ENCODE results near the gene PPP6R3.
"Not testable (repeated sequence)": the region's sequence is repeated elsewhere in the genome, so short reads cannot be mapped to it uniquely, and the experiment has no call there.

PPP6R3 gene

GRCh38 chr11:68635883-68636282 is 175.3 kb downstream of the PPP6R3 start:
- not testable (repeated sequence) for H3K4me2 ChIP-seq; H4K20me1 ChIP-seq (ENCODE audit: insufficient read depth); H3K27ac ChIP-seq; H3K9ac ChIP-seq; H3K79me2 ChIP-seq (ENCODE audit: insufficient read depth, low read depth); H3K4me3 ChIP-seq (IDR thresholded peaks at IDR 0.05; ENCODE audit: insufficient read depth, low read depth, low read length); H3K27me3 ChIP-seq (ENCODE audit: insufficient read depth, low read depth); H3K4me1 ChIP-seq (ENCODE audit: low read depth, poor library complexity, severe bottlenecking); H2AFZ ChIP-seq (ENCODE audit: low read depth); H3K36me3 ChIP-seq (ENCODE audit: insufficient read depth)

DNA sequence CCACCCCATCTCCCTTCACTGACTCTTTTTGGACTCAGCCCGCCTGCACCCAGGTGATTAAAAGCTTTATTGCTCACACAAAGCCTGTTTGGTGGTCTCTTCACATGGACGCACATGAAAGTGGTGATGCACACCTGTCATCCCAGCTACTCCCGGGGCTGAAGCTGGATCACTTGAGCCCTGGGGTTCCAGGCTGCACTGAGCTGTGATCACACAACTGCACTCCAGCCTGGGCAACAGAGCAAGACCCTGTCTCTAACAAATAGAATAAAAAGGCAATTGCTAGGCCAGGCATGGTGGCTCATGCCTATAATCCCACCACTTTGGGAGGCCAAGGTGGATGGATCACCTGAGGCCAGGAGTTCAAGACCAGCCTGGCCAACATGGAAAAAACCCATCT is 178.8 kb downstream of the PPP6R3 start:
- not testable (repeated sequence) for H2AFZ ChIP-seq (ENCODE audit: low read depth); H3K27me3 ChIP-seq (ENCODE audit: insufficient read depth, low read depth); H3K36me3 ChIP-seq (ENCODE audit: insufficient read depth); H3K4me1 ChIP-seq (ENCODE audit: low read depth, poor library complexity, severe bottlenecking); H3K4me2 ChIP-seq; H3K27ac ChIP-seq; H3K79me2 ChIP-seq (ENCODE audit: insufficient read depth, low read depth); H4K20me1 ChIP-seq (ENCODE audit: insufficient read depth); H3K4me3 ChIP-seq (IDR thresholded peaks at IDR 0.05; ENCODE audit: insufficient read depth, low read depth, low read length); H3K9ac ChIP-seq

DNA sequence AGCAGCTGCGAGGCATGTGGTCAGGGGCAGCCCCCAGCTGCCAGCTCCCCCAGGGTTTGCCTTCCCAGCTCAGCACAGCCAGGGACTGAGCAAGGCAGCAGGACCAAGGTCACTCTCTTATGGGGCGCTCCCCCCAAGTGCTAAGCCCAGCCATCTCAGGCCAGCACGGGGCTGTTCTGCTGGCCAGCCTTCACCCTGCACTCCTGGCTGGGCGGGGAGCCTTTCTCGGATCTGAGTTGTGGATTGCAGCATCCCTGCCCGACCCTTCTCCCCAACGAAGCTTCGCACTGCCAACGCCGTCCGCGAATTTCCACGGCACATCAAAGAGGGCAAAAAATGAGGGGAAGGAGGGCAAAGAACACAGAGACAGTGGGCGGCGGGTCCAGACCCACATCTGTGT is 181.3 kb downstream of the PPP6R3 start:
- no peak for TF ChIP-seq CTCF (conservative IDR thresholded peaks at IDR 0.05; ENCODE audit: low read depth, low read length)
- Histone ChIP-seq H4K20me1 (ENCODE audit: insufficient read depth) (no peaks in the 10 kb centered on the region), H3K4me3 (IDR thresholded peaks at IDR 0.05; ENCODE audit: insufficient read depth, low read depth, low read length) (no peak overlapping the region), H3K9ac (no peak overlapping the region), H3K36me3 (ENCODE audit: insufficient read depth) (no peaks in the 10 kb centered on the region), H3K4me1 (ENCODE audit: low read depth, poor library complexity, severe bottlenecking) (no peaks in the 10 kb centered on the region), H2AFZ (ENCODE audit: low read depth) (no peak overlapping the region), H3K4me2 (no peak overlapping the region), H3K27ac (no peak overlapping the region), H3K27me3 (ENCODE audit: insufficient read depth, low read depth) (peaks cover 5% of the 10 kb centered on the region; the same call in 1 of the 2 replicates), H3K79me2 (ENCODE audit: insufficient read depth, low read depth) (no peaks in the 10 kb centered on the region)

DNA sequence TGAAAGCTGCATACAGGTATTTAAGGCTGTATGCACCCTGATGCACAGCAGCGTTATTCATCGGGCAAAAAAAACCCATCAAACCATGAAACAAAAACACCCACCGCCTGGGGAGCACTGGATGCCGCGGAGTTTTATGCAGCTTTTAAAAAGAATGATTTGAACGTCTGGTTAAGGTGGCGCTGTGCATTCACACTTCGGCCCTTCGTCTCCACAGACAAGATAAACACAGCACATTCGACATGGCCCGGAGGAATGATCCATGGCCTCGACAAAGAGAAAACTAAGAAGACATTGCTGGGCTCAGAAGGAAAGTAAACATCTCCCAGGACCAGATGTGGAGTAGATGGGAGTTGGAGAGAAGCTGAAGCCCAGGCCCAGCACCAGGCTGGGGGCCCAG is 183.0 kb downstream of the PPP6R3 start:
- Histone ChIP-seq H3K36me3 (ENCODE audit: insufficient read depth) (no peaks in the 10 kb centered on the region), H3K27ac (no peak overlapping the region), H3K4me1 (ENCODE audit: low read depth, poor library complexity, severe bottlenecking) (no peaks in the 10 kb centered on the region), H3K4me3 (IDR thresholded peaks at IDR 0.05; ENCODE audit: insufficient read depth, low read depth, low read length) (no peak overlapping the region), H4K20me1 (ENCODE audit: insufficient read depth) (no peaks in the 10 kb centered on the region), H2AFZ (ENCODE audit: low read depth) (no peak overlapping the region), H3K9ac (no peak overlapping the region), H3K79me2 (ENCODE audit: insufficient read depth, low read depth) (no peaks in the 10 kb centered on the region), H3K4me2 (no peak overlapping the region), H3K27me3 (ENCODE audit: insufficient read depth, low read depth) (peaks cover 5% of the 10 kb centered on the region; the same call in 1 of the 2 replicates)
- no peak for TF ChIP-seq CTCF (conservative IDR thresholded peaks at IDR 0.05; ENCODE audit: low read depth, low read length)

- H3K27ac ChIP-seq: no peak overlapping the region
- H3K36me3 ChIP-seq (ENCODE audit: insufficient read depth): no peaks in the 10 kb centered on the region
- H3K79me2 ChIP-seq (ENCODE audit: insufficient read depth, low read depth): no peaks in the 10 kb centered on the region
- H3K4me3 ChIP-seq (IDR thresholded peaks at IDR 0.05; ENCODE audit: insufficient read depth, low read depth, low read length): no peak overlapping the region
- H3K27me3 ChIP-seq (ENCODE audit: insufficient read depth, low read depth): peaks cover 3% of the 10 kb centered on the region; the same call in 1 of the 2 replicates
- H3K4me1 ChIP-seq (ENCODE audit: low read depth, poor library complexity, severe bottlenecking): no peaks in the 10 kb centered on the region
- H2AFZ ChIP-seq (ENCODE audit: low read depth): no peak overlapping the region
- no peaks in the 10 kb centered on the region for H4K20me1 ChIP-seq (ENCODE audit: insufficient read depth)
- H3K9ac ChIP-seq: no peak overlapping the region
- TF ChIP-seq CTCF (conservative IDR thresholded peaks at IDR 0.05; ENCODE audit: low read depth, low read length): no peak
- H3K4me2 ChIP-seq: no peak overlapping the region
Observed at GRCh38 chr11:68646832-68647231, 186.3 kb downstream of the PPP6R3 start.

Measured in KMS-11 (cell line).